Right hindlimb (tissue), 1 donor: ENCODE results near the gene DACH2.

Experiments used
- DNase-seq: peaks from one replicate; pipeline ENCODE4 v3.0.0-alpha.2; 2018

The DACH2 gene

GRCh38 chrX:86329174-86329573 is 180.9 kb downstream of the DACH2 start:
- DNase-seq: no peak

GRCh38 chrX:86348669-86349068 is 200.4 kb downstream of the DACH2 start:
- no peak for DNase-seq

DNA sequence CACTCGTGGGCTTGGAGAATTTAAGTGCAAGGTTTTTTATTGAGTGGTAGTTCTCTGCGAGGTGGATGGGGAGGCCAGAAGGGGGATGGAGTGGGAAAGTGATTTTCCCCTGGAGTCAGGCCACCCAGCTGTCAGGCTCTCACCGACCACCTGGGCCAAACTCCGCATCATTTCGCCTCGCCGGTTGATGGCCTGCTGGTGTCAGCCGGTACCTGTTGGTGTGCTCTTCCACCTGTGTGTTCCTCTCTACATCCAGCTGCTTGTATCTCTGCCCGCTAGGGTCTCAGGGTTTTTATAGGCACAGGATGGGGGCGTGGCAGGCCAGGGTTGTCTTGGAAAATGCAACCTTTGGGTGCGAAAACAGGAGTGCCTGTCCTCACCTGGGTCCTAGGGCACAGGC is 200.9 kb downstream of the DACH2 start:
- DNase-seq: no peak

DNA sequence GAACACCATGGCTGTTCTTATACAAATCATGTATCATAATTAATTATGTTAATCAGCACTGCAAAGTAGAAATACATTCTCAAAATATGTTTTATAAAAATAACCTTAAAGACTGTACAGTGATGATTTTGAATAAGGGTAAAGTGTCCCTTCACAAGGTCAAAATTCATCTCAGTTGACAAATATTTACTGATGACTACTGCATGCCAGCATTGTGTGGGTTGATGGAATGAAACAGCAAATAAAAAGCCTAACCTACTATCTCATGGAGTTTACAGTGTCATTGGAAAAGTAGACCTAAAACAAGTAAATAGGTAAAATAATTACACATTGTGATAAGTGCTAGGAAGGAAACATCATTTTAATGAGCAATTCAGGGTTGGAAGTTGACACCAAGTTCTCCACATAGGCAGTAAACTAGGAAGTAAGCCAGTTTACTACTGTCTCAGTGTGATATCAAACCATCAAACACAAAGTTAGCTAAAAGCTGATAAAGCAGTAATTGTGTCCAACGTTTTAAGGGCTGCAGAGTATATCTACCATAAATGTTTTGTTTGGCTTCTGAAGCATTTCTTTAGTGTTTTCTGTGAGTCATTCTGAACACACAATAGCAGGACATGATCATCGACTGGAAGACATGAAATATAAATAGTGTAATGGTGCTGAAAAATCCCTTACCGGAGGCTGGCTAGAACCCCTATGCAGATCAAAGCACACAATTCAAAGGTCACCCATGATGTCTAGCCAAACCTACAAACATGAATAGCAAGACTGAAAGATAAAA is 221.8 kb downstream of the DACH2 start:
- DNase-seq: no peak

DNA sequence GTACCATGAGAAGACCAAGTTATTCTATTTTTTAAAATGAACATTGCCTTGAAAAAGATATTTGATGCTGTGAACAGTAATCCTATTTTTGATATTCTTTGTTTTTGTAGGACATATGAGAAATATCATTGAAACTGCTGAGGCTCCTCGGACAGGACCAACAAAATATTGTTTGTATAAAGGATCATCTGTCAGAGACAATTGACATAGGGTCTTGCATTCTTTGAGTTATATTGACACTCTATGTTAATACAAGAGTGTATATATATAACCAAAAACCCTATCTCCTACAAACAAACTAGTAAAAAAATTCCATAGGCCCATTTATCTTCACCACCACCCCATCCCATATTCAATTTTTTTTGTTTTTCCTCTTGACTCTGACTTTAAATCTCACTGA is 222.7 kb downstream of the DACH2 start:
- DNase-seq: no peak

DNA sequence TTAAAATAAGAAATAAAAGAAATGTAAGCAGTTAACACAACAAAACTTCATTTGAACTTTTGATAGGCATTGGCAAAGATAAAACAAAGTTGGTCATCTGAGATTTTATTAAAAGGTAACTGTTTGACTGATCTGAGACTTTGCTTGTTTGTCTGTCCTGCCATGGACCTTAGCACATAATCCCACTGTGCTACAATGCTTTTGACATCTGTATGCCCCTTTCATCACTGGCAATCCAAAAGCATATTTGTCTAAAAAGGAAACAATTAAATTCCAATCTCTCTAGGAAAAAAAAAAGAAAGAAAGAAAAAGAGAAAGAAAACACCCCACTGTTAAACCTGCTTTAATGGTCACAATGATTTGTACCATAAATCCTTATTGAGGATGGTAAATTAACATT is 231.0 kb downstream of the DACH2 start:
- DNase-seq: no peak

GRCh38 chrX:86383681-86384540 is 235.7 kb downstream of the DACH2 start:
- DNase-seq: no peak

DNA sequence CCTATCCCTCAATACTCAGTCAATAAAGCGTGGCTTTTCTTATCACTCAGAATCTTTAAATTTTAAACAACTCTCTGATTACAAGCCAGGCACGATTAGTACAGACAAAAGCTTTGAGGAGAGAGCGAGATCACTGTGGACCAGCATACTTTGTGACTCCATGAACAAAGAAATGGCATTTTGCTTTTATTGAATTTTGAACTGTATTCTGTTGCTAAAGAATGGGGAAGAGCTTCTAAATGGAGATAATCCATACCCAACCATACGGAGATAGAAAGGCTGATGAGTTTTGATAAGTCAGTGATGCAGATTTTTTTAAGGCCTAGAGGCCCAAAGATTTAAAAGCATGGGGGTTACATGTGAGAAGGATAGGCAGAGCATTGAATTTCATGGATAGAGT is 259.1 kb downstream of the DACH2 start:
- no peak for DNase-seq

GRCh38 chrX:86421771-86422170 is 273.5 kb downstream of the DACH2 start:
- no peak for DNase-seq

DNA sequence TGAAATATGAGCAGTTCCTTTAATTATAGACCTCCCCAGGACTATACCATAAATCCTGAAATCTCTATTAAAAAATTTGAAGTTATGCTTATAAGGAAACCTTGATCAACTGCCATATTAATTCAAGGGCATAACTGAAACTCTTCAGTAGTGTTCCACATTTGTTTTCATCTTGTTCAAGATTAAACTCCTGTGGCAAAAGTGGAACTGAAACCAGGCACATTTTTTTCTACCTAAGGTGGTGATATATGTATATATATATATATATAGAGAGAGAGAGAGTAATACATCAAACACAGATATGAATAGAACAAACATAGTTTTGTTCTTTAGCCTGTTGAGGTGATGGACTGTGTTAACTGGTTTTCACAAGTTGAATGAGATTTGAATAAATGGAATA is 287.9 kb downstream of the DACH2 start:
- DNase-seq: no peak

DNA sequence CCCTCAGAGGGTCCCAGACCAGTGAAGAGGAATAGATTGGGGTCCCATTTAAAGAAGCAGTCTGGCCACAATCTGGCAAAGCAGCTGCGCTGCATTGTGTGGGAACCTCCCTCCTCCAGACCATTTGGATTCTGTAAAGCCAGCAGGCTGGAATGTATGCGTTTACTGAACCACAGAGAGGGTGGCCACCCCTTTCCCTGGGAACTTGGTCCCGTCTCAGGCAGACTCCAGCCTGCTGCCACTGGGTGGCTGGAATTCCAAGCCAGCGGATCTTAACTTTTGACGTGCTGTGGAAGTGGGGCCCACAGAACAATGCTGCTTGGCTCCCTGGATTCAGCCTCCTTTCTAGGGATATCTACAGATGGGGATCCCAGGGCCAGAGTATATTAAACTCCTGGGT is 307.2 kb downstream of the DACH2 start:
- DNase-seq: no peak

DNA sequence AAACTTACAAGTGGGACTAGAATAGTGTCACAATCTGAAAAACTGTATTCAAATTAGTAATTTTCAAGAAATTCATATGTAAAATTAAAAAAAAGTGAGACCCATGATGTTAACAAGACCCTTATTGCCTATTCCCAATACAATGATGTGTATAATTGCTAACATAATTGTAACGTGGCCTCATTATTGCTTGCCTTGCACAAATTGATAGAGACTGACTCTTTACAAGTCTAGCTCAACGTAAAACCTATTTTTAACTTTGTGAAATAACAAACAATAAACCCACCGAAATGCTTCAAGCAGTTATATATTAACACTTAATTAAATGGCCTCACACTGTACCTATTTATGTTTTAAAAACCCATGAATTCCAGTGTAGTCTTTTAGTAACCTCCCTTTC is 312.5 kb downstream of the DACH2 start:
- no peak for DNase-seq

- no peak for DNase-seq
Observed at GRCh38 chrX:86504297-86504696, 356.0 kb downstream of the DACH2 start.

DNA sequence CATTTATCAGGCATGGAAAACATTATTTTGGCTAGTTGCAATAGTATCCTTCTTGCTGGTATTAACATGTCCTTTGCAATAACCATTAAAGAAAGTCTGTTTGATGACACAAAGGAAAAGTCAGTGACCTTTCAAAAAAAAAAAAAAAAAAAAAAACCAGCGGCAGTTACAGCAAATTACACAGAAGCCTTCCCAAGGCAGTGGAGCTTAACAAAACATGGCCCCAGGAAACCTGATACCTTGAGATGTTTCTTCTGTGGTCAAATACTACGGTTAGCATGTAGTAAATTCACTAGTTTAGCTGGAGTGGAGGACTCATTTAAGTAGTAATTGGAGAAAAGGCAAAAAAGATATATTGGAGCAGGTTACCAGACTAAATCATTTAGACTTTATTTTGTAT is 359.1 kb downstream of the DACH2 start:
- no peak for DNase-seq

GRCh38 chrX:86579777-86580176 is 431.5 kb downstream of the DACH2 start:
- no peak for DNase-seq

DNA sequence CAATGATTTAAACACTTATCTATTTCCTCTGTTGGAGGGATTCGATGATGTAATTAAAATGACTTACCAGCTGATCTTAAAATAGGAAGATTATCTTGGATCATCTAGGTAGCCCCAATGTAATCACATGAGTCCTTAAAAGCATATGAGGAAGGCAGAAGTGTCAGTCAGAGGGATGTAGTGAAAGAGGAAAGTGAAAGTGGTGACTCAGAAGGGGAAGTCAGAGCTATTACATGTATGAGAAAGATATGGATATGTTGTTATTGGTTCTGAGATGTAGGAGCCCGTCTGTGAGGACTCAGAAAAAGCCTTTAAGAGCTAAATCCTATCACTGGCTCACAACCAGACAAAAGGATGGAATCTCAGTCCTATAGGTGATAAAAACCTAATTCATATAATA is 456.4 kb downstream of the DACH2 start:
- DNase-seq: no peak

GRCh38 chrX:86696951-86697350 is 548.7 kb downstream of the DACH2 start:
- no peak for DNase-seq

- no peak for DNase-seq
Observed at GRCh38 chrX:86711531-86712180, 563.4 kb downstream of the DACH2 start.

DNA sequence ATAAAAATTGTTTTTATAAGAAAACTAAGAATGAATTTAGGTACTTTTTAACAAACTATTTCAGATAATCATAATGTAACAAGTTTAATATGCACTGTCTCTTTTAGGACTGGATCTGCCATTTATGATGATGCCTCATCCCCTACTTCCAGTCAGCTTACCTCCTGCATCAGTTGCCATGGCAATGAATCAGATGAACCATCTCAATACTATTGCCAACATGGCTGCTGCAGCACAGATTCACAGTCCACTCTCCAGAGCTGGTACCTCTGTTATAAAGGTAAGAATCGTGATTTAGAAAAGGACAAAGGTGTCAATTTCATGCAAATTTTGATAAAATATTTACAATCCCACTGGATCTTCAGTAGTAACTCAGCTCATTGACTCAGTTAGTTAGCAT is 566.2 kb downstream of the DACH2 start:
- no peak for DNase-seq

DNA sequence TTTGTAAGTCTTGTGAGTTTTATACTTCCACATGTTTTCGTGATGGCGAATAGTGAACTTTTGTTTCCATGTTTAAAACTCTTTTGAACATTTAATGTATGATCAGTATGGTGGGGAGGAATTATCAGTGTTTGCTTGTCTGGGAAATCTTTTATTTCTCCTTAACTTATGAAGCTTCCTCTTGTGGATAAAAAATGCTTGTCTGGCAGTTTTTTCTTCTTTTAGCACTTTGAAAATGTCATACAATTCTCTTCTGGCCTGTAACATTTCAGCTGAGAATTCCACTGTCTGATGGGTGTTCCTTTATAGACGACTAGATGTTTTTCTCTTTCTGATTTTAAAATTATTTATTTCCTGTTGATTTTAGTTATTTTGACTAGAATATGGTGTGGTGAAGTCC is 576.0 kb downstream of the DACH2 start:
- DNase-seq: no peak

GRCh38 chrX:86747091-86747490 is 598.8 kb downstream of the DACH2 start:
- DNase-seq: no peak

GRCh38 chrX:86805241-86805640 is 657.0 kb downstream of the DACH2 start:
- no peak for DNase-seq

- DNase-seq: no peak
Observed at GRCh38 chrX:86806786-86807185, 658.5 kb downstream of the DACH2 start.

DNA sequence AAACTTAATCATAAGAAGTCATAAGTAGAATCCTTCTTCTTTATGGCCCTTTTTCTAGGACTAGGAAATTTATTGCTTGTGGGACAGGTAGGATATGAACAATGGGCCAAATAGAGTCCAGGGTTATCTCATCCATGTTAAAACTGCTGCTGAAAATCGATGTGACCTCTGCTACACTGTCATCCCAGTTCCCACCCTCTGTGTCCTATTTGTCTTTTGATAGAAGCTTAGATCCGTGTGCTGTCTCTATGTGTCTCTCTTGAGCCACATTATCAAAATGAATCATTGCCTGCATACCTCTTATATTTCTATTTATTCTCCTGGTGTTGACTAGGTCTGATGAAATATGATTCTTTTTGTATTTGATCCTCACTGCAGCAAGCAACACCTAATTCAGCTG is 661.4 kb downstream of the DACH2 start:
- no peak for DNase-seq
